Stimulated activated CD4-positive, alpha-beta T cell treated with anti-CD3 and anti-CD28 coated beads, Interleukin-4, amount 100 ng/mL, for 24 hours (primary cell): ENCODE measurements around the gene STXBP4.

Source experiments
- DNase-seq: peaks from one replicate; pipeline ENCODE4 v3.0.0-alpha.2; 2020

Gene STXBP4

DNA sequence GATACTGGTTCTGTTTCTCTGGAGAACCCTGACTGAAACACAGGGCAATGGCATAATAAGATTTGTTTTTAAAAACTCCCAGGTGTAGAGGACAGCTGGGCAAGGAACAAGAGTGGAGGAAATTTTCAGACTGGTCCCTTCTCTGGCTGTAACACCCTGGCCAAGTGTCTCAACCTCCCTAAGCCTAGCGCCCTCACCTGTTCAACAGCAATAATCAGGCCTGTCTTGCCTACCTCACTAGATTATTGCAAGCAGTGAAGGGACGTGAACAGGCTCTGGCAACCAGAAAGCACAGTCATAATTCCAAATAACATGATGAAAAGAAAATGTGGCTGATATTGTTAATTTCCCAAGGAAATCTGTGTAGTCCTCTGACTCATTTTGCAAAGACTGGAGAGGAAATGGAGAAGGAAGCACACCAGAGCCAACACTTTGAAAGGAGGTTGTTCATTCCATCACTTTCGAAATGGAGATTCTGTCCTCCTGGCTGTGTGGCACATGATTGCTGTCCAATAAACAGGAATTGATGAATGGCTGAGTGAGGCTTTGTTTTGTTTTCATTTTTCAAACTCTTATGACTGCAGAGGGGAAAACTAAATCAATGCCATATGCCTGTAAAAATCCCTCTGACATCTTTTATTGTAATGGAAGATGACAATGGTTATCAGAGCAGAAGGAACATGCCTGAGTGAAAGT is 208.7 kb downstream of the STXBP4 start:
- no peak for DNase-seq

GRCh38 chr17:55177855-55178217 is 209.3 kb downstream of the STXBP4 start:
- DNase-seq: no peak

DNA sequence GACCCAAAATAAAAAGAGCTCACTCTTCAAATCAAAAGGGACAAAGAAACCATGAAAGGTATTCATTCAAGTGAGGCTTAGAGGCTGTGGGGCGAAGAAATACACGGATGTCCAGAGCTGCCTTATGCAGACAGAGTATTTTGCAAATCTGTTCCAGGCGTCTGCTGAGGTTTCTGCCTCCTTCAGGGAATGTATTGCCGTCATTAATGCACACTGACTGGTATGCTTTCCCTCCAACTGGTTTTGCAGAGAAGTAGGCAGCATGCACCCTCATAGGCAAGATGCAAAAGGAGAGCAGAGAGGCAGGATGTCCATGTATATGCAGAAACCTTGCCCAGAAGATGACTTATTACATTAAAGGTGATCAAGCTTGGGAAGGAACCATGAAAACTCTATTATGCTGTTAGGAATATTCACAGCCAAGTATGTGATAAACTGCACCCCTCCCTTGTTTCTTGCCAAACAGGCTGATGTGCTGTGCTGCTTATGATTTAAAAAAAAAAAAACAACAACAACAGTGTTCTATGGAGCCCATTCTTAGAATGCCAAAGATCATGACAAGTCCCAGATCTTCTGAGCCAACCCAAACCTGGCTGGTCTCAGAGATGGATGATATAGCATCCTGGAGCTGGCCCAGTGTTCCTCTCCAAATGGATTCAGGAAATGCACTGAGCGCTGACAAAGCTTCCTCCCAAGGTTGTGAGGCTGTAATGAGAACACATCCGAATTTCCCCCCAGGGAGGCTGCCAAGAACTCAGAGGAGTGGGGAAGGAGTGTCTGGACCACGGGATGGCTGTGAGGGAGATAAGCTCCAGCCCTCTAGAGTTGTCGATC is 218.6 kb downstream of the STXBP4 start:
- no peak for DNase-seq

DNA sequence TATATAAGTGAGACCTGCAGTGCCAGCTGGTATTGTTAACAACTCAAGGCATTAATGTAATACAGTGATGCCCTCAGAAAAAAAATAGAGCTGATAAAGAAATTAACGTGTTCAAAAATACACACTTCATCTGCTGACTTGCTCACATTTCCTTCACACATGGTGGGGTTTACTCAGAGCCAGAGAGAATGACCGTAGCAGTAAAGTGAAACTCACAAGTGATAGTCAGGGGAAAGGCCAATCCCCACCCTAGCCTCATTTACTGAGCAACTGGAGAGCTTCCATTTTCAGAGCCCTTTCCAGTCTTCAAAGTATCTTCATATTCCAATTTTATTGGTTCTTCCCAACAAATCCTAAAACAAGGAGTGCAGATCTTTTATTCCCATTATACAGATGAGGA is 222.2 kb downstream of the STXBP4 start:
- no peak for DNase-seq

GRCh38 chr17:55198690-55199370 is 230.3 kb downstream of the STXBP4 start:
- DNase-seq: no peak

DNA sequence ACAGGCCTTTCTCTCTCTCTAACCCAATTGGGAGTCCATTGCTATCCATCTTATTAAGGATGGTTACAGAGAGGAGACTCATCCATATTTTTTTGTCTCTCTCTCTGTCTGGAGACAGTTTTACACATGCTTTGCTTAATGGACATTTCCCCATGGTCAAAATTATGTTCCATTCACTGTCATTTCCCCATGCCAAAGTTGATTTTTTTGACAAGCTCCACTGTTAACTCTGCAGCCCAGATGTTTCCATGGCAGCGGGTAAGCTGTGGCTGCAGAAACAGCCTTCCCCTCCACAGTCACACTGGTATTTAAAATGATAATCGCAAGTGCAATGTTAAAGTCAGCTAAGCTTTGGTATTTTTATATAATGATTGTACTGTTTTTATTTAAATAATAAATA is 232.3 kb downstream of the STXBP4 start:
- no peak for DNase-seq

- DNase-seq: no peak
Measured at GRCh38 chr17:55201308-55201932, 232.9 kb downstream of the STXBP4 start.

- DNase-seq: no peak
Measured at GRCh38 chr17:55202896-55203295, 234.3 kb downstream of the STXBP4 start.

DNA sequence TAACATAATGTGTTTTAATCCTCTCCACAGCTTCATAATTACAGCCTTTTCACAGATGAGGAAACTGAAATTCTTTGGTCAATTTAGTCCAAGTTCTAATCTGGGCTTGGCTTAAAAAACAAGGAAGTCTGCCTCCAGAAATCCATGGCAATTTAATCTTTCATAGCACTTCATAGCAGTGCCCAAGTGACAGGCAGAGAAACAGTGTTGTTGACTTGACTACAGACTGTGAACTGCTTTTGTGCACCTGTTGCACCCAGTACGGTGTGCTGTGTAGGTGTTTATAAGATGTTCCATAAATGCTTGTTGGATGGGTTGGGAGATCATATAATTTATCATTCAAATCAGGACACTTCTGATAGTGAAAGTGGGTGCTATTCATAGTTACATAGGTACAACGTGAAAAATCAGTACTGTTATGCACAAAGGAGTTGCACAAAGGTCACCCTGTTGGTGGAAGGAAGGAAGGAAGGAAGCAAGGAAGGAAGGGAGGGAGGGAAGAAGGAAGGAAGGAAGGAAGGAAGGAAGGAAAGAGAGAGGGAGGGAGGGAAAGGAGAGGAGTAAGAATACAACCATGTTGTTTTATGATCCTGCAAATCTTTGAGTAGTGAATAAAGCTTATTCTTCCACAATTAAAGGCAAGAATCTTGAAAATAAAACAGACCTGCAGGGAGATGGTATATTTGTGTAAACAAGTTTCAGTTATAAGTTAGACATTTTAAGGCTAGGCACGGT is 239.7 kb downstream of the STXBP4 start:
- no peak for DNase-seq

GRCh38 chr17:55210292-55210691 is 241.7 kb downstream of the STXBP4 start:
- DNase-seq: no peak

- no peak for DNase-seq
Measured at GRCh38 chr17:55212880-55213279, 244.3 kb downstream of the STXBP4 start.

GRCh38 chr17:55215711-55216110 is 247.1 kb downstream of the STXBP4 start:
- no peak for DNase-seq

GRCh38 chr17:55216888-55217287 is 248.3 kb downstream of the STXBP4 start:
- DNase-seq: no peak

- DNase-seq: no peak
Measured at GRCh38 chr17:55219459-55219858, 250.9 kb downstream of the STXBP4 start.

GRCh38 chr17:55219934-55220333 is 251.4 kb downstream of the STXBP4 start:
- no peak for DNase-seq
